Measurements from ENCODE around the gene PTPRD. TPM values are rescaled to one million over a fixed set of nuclear protein-coding genes. Genes with fewer than 3 reads are reported as not detected.

The PTPRD gene
- total RNA-seq, 1 experiment from 2014 or later: not detected

DNA sequence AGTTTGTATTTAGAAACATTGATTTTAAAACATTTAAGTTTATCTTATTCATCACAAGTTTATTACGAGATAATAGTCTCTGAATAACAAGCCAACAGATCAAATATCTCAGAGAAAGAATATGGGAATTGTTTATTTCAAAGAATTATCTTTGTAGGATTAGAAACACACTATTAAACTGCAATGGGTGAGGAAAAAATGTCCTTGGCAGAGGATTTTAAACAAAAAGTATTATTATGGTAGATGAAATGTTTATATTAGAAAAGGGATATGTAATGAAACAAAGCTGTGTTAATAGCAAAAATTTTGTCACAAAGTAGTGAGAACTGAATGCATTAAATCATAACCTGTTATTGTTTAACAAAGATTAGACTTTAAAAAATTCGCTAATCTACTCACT lies 1430.4 kb downstream of the PTPRD start:
- Histone ChIP-seq H3K4me3 (ENCODE audit: low read depth, low read length, poor library complexity, severe bottlenecking) (no peak overlapping the region), H3K27ac (ENCODE audit: low read depth, low read length, poor library complexity, severe bottlenecking) (no peak overlapping the region), H3K27me3 (replicated peaks; ENCODE audit: insufficient read depth, low read depth, low read length, poor library complexity) (no peaks in the 10 kb centered on the region), H3K36me3 (ENCODE audit: insufficient read depth, low read length, poor library complexity, severe bottlenecking) (no peaks in the 10 kb centered on the region), H3K9me3 (ENCODE audit: low read depth, low read length, poor library complexity, severe bottlenecking) (no peaks in the 10 kb centered on the region), H3K4me1 (ENCODE audit: insufficient read depth, low read length, poor library complexity, severe bottlenecking) (no peaks in the 10 kb centered on the region)
- POLR2A ChIA-PET (ENCODE audit: low non-redundant PET): no interaction called here
- CTCF ChIA-PET: no interaction called here
- no TSS peak for BruUV-seq (replicated peaks)
- no peak for TF ChIP-seq EZH2 (IDR thresholded peaks at IDR 0.05; ENCODE audit: borderline replicate concordance, low read depth, low read length, poor library complexity, severe bottlenecking)
- TF ChIP-seq, protein P1, sequence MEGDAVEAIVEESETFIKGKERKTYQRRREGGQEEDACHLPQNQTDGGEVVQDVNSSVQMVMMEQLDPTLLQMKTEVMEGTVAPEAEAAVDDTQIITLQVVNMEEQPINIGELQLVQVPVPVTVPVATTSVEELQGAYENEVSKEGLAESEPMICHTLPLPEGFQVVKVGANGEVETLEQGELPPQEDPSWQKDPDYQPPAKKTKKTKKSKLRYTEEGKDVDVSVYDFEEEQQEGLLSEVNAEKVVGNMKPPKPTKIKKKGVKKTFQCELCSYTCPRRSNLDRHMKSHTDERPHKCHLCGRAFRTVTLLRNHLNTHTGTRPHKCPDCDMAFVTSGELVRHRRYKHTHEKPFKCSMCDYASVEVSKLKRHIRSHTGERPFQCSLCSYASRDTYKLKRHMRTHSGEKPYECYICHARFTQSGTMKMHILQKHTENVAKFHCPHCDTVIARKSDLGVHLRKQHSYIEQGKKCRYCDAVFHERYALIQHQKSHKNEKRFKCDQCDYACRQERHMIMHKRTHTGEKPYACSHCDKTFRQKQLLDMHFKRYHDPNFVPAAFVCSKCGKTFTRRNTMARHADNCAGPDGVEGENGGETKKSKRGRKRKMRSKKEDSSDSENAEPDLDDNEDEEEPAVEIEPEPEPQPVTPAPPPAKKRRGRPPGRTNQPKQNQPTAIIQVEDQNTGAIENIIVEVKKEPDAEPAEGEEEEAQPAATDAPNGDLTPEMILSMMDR (conservative IDR thresholded peaks at IDR 0.05; ENCODE audit: low read depth, low read length): no peak
- intact Hi-C loops (cut with micrococcal nuclease; ENCODE audit: unreplicated experiment): no loop called here
- DNase-seq (ENCODE audit: low spot score): no peak

DNA sequence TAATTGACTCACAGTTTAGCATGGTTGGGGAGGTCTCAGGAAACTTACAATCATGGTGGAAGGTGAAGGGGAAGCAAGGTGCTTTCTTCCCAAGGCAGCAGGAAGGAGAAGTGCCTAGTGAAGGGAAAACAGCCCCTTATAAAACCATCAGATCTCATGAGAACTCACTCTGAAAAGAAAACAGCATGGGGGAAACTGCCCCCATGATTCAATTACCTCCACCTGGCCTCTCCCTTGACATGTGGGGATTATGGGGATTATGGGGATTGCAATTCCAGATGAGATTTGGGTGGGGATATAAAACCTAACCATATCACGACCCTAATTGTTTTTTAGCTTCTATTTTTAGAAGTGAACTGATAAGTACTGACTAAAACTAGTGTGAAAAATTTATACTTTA lies 1435.7 kb downstream of the PTPRD start:
- Histone ChIP-seq H3K4me1 (ENCODE audit: insufficient read depth, low read length, poor library complexity, severe bottlenecking) (no peaks in the 10 kb centered on the region), H3K27me3 (replicated peaks; ENCODE audit: insufficient read depth, low read depth, low read length, poor library complexity) (no peaks in the 10 kb centered on the region), H3K4me3 (ENCODE audit: low read depth, low read length, poor library complexity, severe bottlenecking) (no peak overlapping the region), H3K36me3 (ENCODE audit: insufficient read depth, low read length, poor library complexity, severe bottlenecking) (no peaks in the 10 kb centered on the region), H3K9me3 (ENCODE audit: low read depth, low read length, poor library complexity, severe bottlenecking) (no peaks in the 10 kb centered on the region), H3K27ac (ENCODE audit: low read depth, low read length, poor library complexity, severe bottlenecking) (no peak overlapping the region)
- DNase-seq (ENCODE audit: low spot score): no peak
- ChIA-PET CTCF (no interaction called here), POLR2A (ENCODE audit: low non-redundant PET) (no interaction called here)
- intact Hi-C loops (cut with micrococcal nuclease; ENCODE audit: unreplicated experiment): no loop called here
- BruUV-seq (replicated peaks): no TSS peak
- TF ChIP-seq, protein P1 (conservative IDR thresholded peaks at IDR 0.05; ENCODE audit: low read depth, low read length): no peak
- TF ChIP-seq EZH2 (IDR thresholded peaks at IDR 0.05; ENCODE audit: borderline replicate concordance, low read depth, low read length, poor library complexity, severe bottlenecking): no peak

DNA sequence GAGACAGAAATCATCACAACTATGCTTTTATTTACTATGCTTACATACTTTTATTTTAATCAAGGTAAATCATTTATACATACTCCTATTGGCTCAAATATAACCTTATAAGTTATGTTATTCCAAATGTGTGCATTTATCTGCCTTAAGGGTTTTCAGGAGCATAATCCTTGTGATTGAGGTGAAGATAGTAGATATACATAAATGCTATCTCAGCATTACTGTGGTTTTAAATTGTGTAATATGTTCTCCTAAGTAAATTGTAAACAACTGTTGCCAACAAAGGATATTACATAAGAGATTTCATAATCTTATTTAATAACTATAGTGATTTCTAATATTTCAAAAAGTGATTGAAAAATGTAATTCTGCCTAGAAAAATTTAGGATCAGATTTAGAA lies 1438.4 kb downstream of the PTPRD start:
- no peak for TF ChIP-seq EZH2 (IDR thresholded peaks at IDR 0.05; ENCODE audit: borderline replicate concordance, low read depth, low read length, poor library complexity, severe bottlenecking)
- CTCF ChIA-PET: no interaction called here
- Histone ChIP-seq H3K9me3 (ENCODE audit: low read depth, low read length, poor library complexity, severe bottlenecking) (no peaks in the 10 kb centered on the region), H3K4me1 (ENCODE audit: insufficient read depth, low read length, poor library complexity, severe bottlenecking) (no peaks in the 10 kb centered on the region), H3K27me3 (replicated peaks; ENCODE audit: insufficient read depth, low read depth, low read length, poor library complexity) (no peaks in the 10 kb centered on the region), H3K4me3 (ENCODE audit: low read depth, low read length, poor library complexity, severe bottlenecking) (no peak overlapping the region), H3K27ac (ENCODE audit: low read depth, low read length, poor library complexity, severe bottlenecking) (no peak overlapping the region), H3K36me3 (ENCODE audit: insufficient read depth, low read length, poor library complexity, severe bottlenecking) (no peaks in the 10 kb centered on the region)
- BruUV-seq (replicated peaks): no TSS peak
- intact Hi-C loops (cut with micrococcal nuclease; ENCODE audit: unreplicated experiment): no loop called here
- POLR2A ChIA-PET (ENCODE audit: low non-redundant PET): no interaction called here
- no peak for DNase-seq (ENCODE audit: low spot score)

DNA sequence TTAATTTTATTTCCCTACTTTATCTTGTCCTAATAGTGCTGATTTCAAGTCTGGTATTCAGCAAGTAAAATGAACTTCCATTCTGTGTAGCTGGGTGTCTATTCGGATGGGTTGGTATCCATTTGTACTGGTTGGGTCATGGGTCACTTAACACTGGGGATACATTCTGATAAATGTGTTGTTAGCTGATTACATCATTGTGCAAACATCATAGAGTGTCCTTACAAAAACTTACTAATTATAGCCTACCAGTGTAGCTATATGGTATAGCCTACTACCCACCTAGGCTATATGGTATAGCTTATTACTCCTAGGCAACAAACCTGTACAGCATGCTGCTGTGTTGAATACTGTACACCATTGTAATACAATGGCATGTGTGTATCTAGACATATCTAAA lies 1439.5 kb downstream of the PTPRD start:
- Histone ChIP-seq H3K4me3 (ENCODE audit: low read depth, low read length, poor library complexity, severe bottlenecking) (no peak overlapping the region), H3K27ac (ENCODE audit: low read depth, low read length, poor library complexity, severe bottlenecking) (no peak overlapping the region), H3K9me3 (ENCODE audit: low read depth, low read length, poor library complexity, severe bottlenecking) (no peaks in the 10 kb centered on the region), H3K27me3 (replicated peaks; ENCODE audit: insufficient read depth, low read depth, low read length, poor library complexity) (no peaks in the 10 kb centered on the region), H3K36me3 (ENCODE audit: insufficient read depth, low read length, poor library complexity, severe bottlenecking) (no peaks in the 10 kb centered on the region), H3K4me1 (ENCODE audit: insufficient read depth, low read length, poor library complexity, severe bottlenecking) (no peaks in the 10 kb centered on the region)
- POLR2A ChIA-PET (ENCODE audit: low non-redundant PET): no interaction called here
- BruUV-seq (replicated peaks): no TSS peak
- no peak for DNase-seq (ENCODE audit: low spot score)
- intact Hi-C loops (cut with micrococcal nuclease; ENCODE audit: unreplicated experiment): no loop called here
- CTCF ChIA-PET: no interaction called here
- no peak for TF ChIP-seq EZH2 (IDR thresholded peaks at IDR 0.05; ENCODE audit: borderline replicate concordance, low read depth, low read length, poor library complexity, severe bottlenecking)
- TF ChIP-seq, protein P1 (conservative IDR thresholded peaks at IDR 0.05; ENCODE audit: low read depth, low read length): no peak
